Neural cell (in vitro differentiated cells): Measurements from ENCODE around the gene C2orf42. TPM values are rescaled to one million over a fixed set of nuclear protein-coding genes. Genes with fewer than 3 reads are reported as not detected.

Experiments
- H2AFZ ChIP-seq: fragments of 200-600, 300-800 bp; sonication (generic), shearing (Covaris generic); 2 replicates; pipeline ENCODE4 v1.6.0; 2014; ENCODE audit warnings: low read depth, mild to moderate bottlenecking, antibody characterized with exemption, low read length, moderate library complexity
- H3F3A ChIP-seq: fragments of 200-600 bp; shearing (Covaris generic); 2 replicates; pipeline ENCODE4 v1.6.1; 2016; ENCODE audit warnings: mild to moderate bottlenecking, moderate library complexity, mixed read lengths, antibody characterized with exemption, low read length; ENCODE audit not compliant: insufficient read depth, poor library complexity, severe bottlenecking
- H3K27ac ChIP-seq: fragments of 200-600, 300-800 bp; sonication (generic), shearing (Covaris generic); 2 replicates; pipeline ENCODE4 v1.5.1; 2014; ENCODE audit warnings: mild to moderate bottlenecking, low read length, moderate library complexity
- H3K27me3 ChIP-seq: fragments of 300-800, 200-600 bp; sonication (generic), shearing (Covaris generic); 2 replicates; pipeline ENCODE4 v1.6.0; 2014; ENCODE audit warnings: mild to moderate bottlenecking, low read depth, low read length, moderate library complexity; ENCODE audit not compliant: insufficient read depth
- H3K36me3 ChIP-seq: fragments of 300-800, 200-600 bp; sonication (generic), shearing (Covaris generic); 2 replicates; pipeline ENCODE4 v1.5.1; 2014; ENCODE audit warnings: mild to moderate bottlenecking, antibody characterized with exemption, low read length, moderate library complexity; ENCODE audit not compliant: insufficient read depth
- H3K4me2 ChIP-seq: fragments of 300-800, 200-600 bp; sonication (generic), shearing (Covaris generic); 2 replicates; pipeline ENCODE4 v1.6.0; 2014; ENCODE audit warnings: mild to moderate bottlenecking, low read length
- H3K4me3 ChIP-seq: fragments of 300-800, 200-600 bp; sonication (generic), shearing (Covaris generic); 2 replicates; pipeline ENCODE4 v1.5.1; 2014; ENCODE audit warnings: mild to moderate bottlenecking, low read length, moderate library complexity
- H3K79me2 ChIP-seq: fragments of 200-600 bp; shearing (Covaris generic); replicated peaks from 2 replicates; pipeline ENCODE4 v1.6.0; 2014; ENCODE audit warnings: mild to moderate bottlenecking, low read length, moderate library complexity; ENCODE audit not compliant: insufficient read depth
- H3K9ac ChIP-seq: fragments of 300-800, 200-600 bp; sonication (generic), shearing (Covaris generic); 2 replicates; pipeline ENCODE4 v1.6.1; 2016; ENCODE audit warnings: mild to moderate bottlenecking, low read length, mixed read lengths
- H3K9me2 ChIP-seq: fragments of 200-600 bp; shearing (Covaris generic); 2 replicates; pipeline ENCODE4 v1.6.1; 2016; ENCODE audit warnings: mild to moderate bottlenecking, low read length, mixed read lengths; ENCODE audit not compliant: insufficient read depth
- H3K9me3 ChIP-seq: fragments of 200-600, 300-800 bp; sonication (generic), shearing (Covaris generic); 2 replicates; pipeline ENCODE4 v1.6.1; 2016; ENCODE audit warnings: mild to moderate bottlenecking, mixed run types, low read length, moderate library complexity, mixed read lengths
- H4K20me1 ChIP-seq: fragments of 200-600 bp; shearing (Covaris generic); 2 replicates; pipeline ENCODE4 v1.6.1; 2016; ENCODE audit warnings: mild to moderate bottlenecking, mixed run types; ENCODE audit not compliant: insufficient read depth
- EP300 ChIP-seq: fragments of 450-650 bp; conservative IDR thresholded peaks from 2 replicates; pipeline ENCODE4 v1.6.1; 2014; ENCODE audit warnings: antibody characterized with exemption, mild to moderate bottlenecking, moderate library complexity; ENCODE audit not compliant: poor library complexity, severe bottlenecking
- EZH2 ChIP-seq: fragments of 200-600, 300-800 bp; shearing (Covaris generic), sonication (generic); IDR thresholded peaks from 2 replicates; pipeline ENCODE4 v1.6.1; 2014; ENCODE audit warnings: antibody characterized with exemption, low read length, borderline replicate concordance, mild to moderate bottlenecking; ENCODE audit not compliant: insufficient read depth, poor library complexity, severe bottlenecking
- MXI1 ChIP-seq: fragments of 450-650 bp; conservative IDR thresholded peaks from 2 replicates; pipeline ENCODE4 v1.6.1; 2014; ENCODE audit warnings: antibody characterized with exemption, mild to moderate bottlenecking; ENCODE audit not compliant: poor library complexity, severe bottlenecking
- POLR2AphosphoS5 ChIP-seq: IDR thresholded peaks from 2 replicates; pipeline ENCODE4 v1.6.1; 2012
- RAD21 ChIP-seq: fragments of 450-650 bp; conservative IDR thresholded peaks from 2 replicates; pipeline ENCODE4 v1.6.1; 2014; ENCODE audit warnings: antibody characterized with exemption, mild to moderate bottlenecking, moderate library complexity
- SMC3 ChIP-seq: fragments of 450-650 bp; conservative IDR thresholded peaks from 2 replicates; pipeline ENCODE4 v1.6.1; 2014; ENCODE audit warnings: antibody characterized with exemption, mild to moderate bottlenecking, moderate library complexity; ENCODE audit not compliant: poor library complexity
- TAF1 ChIP-seq: IDR thresholded peaks from 2 replicates; pipeline ENCODE4 v1.6.1; 2012; ENCODE audit warnings: low read depth
- polyA plus RNA-seq: library from polyadenylated mRNA; depleted of rRNA; stranded (reverse); fragments of >200 nt; gene quantifications from 2 replicates; pipeline ENCODE4 v1.2.3, GENCODE V29; 2014
- TF ChIP-seq, protein P1 (sequence below): IDR thresholded peaks from 2 replicates; pipeline ENCODE4 v1.6.1; 2012; ENCODE audit warnings: borderline replicate concordance
- TF ChIP-seq, protein P2 (sequence below): fragments of 450-650 bp; IDR thresholded peaks from 2 replicates; pipeline ENCODE4 v1.5.1; 2014; ENCODE audit warnings: antibody characterized with exemption, mild to moderate bottlenecking, moderate library complexity; ENCODE audit not compliant: poor library complexity, severe bottlenecking

Gene C2orf42
- polyA plus RNA-seq, 1 donor from 2014 or later: 14.4 TPM

DNA sequence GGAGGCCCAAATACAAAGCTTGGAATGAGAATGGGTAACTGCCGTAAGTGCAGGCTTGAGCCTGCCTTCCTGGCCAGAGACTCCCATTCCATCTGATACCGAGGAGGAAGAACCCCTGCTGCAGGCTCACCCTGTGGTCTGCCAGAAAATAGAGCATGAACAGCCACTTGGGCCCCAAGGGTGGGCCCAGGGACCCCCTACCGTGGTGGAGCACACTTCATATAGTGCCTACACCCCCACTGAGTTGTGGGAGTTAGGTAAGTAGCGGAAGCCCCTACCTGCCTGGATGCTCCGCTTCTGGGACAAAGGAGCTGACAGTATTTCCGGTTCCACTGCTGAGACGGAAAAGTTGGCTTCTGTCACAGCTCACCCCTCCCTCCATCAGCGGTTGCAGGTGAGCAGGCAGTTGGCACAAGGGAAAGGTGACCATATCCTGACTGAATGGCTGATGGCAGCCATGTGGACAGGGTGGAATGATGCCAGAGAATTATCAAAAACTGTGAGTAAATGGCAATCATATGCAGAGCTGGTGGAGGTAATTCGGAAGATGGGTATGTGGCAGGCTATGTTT, 11.5 kb upstream of the C2orf42 start:
- Histone ChIP-seq H2AFZ (no peak overlapping the region), H3K9me3 (no peaks in the 10 kb centered on the region), H3K9me2 (no peaks in the 10 kb centered on the region), H4K20me1 (no peaks in the 10 kb centered on the region), H3K4me3 (no peak overlapping the region), H3K9ac (no peak overlapping the region), H3K79me2 (no peaks in the 10 kb centered on the region), H3K27ac (no peak overlapping the region), H3F3A (no peaks in the 10 kb centered on the region), H3K36me3 (no peaks in the 10 kb centered on the region), H3K27me3 (no peaks in the 10 kb centered on the region), H3K4me2 (no peak overlapping the region)
- TF ChIP-seq MXI1: no peak

- Histone ChIP-seq H2AFZ (no peak overlapping the region), H3K36me3 (no peaks in the 10 kb centered on the region), H3K9ac (no peak overlapping the region), H3K9me2 (no peaks in the 10 kb centered on the region), H3K79me2 (no peaks in the 10 kb centered on the region), H4K20me1 (no peaks in the 10 kb centered on the region), H3F3A (no peaks in the 10 kb centered on the region), H3K4me3 (no peak overlapping the region), H3K27me3 (no peaks in the 10 kb centered on the region), H3K9me3 (no peaks in the 10 kb centered on the region), H3K27ac (no peak overlapping the region), H3K4me2 (no peak overlapping the region)
- TF ChIP-seq POLR2AphosphoS5 (peak; percentile 13), TAF1 (no peak)
- TF ChIP-seq, protein P1, sequence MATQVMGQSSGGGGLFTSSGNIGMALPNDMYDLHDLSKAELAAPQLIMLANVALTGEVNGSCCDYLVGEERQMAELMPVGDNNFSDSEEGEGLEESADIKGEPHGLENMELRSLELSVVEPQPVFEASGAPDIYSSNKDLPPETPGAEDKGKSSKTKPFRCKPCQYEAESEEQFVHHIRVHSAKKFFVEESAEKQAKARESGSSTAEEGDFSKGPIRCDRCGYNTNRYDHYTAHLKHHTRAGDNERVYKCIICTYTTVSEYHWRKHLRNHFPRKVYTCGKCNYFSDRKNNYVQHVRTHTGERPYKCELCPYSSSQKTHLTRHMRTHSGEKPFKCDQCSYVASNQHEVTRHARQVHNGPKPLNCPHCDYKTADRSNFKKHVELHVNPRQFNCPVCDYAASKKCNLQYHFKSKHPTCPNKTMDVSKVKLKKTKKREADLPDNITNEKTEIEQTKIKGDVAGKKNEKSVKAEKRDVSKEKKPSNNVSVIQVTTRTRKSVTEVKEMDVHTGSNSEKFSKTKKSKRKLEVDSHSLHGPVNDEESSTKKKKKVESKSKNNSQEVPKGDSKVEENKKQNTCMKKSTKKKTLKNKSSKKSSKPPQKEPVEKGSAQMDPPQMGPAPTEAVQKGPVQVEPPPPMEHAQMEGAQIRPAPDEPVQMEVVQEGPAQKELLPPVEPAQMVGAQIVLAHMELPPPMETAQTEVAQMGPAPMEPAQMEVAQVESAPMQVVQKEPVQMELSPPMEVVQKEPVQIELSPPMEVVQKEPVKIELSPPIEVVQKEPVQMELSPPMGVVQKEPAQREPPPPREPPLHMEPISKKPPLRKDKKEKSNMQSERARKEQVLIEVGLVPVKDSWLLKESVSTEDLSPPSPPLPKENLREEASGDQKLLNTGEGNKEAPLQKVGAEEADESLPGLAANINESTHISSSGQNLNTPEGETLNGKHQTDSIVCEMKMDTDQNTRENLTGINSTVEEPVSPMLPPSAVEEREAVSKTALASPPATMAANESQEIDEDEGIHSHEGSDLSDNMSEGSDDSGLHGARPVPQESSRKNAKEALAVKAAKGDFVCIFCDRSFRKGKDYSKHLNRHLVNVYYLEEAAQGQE: no peak
Measured at GRCh38 chr2:70201831-70202230, 11.0 kb upstream of the C2orf42 start.

- no peaks in the 10 kb centered on the region for H3K9me3 ChIP-seq
- no peak overlapping the region for H3K9ac ChIP-seq
- TF ChIP-seq TAF1: no peak
- TF ChIP-seq, protein P1: no peak
- TF ChIP-seq MXI1: no peak
- TF ChIP-seq SMC3: no peak
- no peak for TF ChIP-seq EP300
- TF ChIP-seq EZH2: no peak
- TF ChIP-seq RAD21: no peak
- TF ChIP-seq, protein P2, sequence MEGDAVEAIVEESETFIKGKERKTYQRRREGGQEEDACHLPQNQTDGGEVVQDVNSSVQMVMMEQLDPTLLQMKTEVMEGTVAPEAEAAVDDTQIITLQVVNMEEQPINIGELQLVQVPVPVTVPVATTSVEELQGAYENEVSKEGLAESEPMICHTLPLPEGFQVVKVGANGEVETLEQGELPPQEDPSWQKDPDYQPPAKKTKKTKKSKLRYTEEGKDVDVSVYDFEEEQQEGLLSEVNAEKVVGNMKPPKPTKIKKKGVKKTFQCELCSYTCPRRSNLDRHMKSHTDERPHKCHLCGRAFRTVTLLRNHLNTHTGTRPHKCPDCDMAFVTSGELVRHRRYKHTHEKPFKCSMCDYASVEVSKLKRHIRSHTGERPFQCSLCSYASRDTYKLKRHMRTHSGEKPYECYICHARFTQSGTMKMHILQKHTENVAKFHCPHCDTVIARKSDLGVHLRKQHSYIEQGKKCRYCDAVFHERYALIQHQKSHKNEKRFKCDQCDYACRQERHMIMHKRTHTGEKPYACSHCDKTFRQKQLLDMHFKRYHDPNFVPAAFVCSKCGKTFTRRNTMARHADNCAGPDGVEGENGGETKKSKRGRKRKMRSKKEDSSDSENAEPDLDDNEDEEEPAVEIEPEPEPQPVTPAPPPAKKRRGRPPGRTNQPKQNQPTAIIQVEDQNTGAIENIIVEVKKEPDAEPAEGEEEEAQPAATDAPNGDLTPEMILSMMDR: no peak
- no peak for TF ChIP-seq POLR2AphosphoS5
- H4K20me1 ChIP-seq: no peaks in the 10 kb centered on the region
- no peak overlapping the region for H3K4me3 ChIP-seq
- H3K36me3 ChIP-seq: no peaks in the 10 kb centered on the region
- no peak overlapping the region for H3K27ac ChIP-seq
- H3K79me2 ChIP-seq: no peaks in the 10 kb centered on the region
- H3K4me2 ChIP-seq: no peak overlapping the region
- H3K27me3 ChIP-seq: no peaks in the 10 kb centered on the region
- no peak overlapping the region for H2AFZ ChIP-seq
- H3K9me2 ChIP-seq: no peaks in the 10 kb centered on the region
- no peaks in the 10 kb centered on the region for H3F3A ChIP-seq
Measured at GRCh38 chr2:70201225-70201768, 10.5 kb upstream of the C2orf42 start.
